ENCODE data around the gene ITIH5. TPM values are rescaled to one million over a fixed set of nuclear protein-coding genes. Genes with fewer than 3 reads are reported as not detected.

Gene ITIH5
- total RNA-seq, 3 donors from 2014 or later = not detected

GRCh38 chr10:7527468-7527867 is 139.3 kb downstream of the ITIH5 start:
- peaks cover 19% of the 10 kb centered on the region for H3K27me3 Mint-ChIP-seq (ENCODE audit: low read depth)
- H3K36me3 Mint-ChIP-seq (ENCODE audit: insufficient read depth) = no peaks in the 10 kb centered on the region
- H3K4me1 Mint-ChIP-seq (ENCODE audit: low read depth) = no peaks in the 10 kb centered on the region
- ATAC-seq (no peak), DNase-seq (no peak)
- no peak overlapping the region for H3K4me3 Mint-ChIP-seq
- H3K9me3 Mint-ChIP-seq = no peaks in the 10 kb centered on the region

- no peak for ATAC-seq
- Mint-ChIP-seq H3K9me3 (no peaks in the 10 kb centered on the region), H3K4me3 (no peak overlapping the region), H3K27me3 (ENCODE audit: low read depth) (peaks cover 13% of the 10 kb centered on the region), H3K4me1 (ENCODE audit: low read depth) (peaks cover 3% of the 10 kb centered on the region), H3K36me3 (ENCODE audit: insufficient read depth) (no peaks in the 10 kb centered on the region)
- no peak for DNase-seq
These were observed 140.8 kb downstream of the ITIH5 start for GRCh38 chr10:7526017-7526400.

GRCh38 chr10:7525314-7526016 is 141.3 kb downstream of the ITIH5 start:
- Mint-ChIP-seq H3K9me3 (no peaks in the 10 kb centered on the region), H3K36me3 (ENCODE audit: insufficient read depth) (no peaks in the 10 kb centered on the region), H3K4me1 (ENCODE audit: low read depth) (peaks cover 6% of the 10 kb centered on the region), H3K27me3 (ENCODE audit: low read depth) (peaks cover 11% of the 10 kb centered on the region), H3K4me3 (no peak overlapping the region)
- peak; percentile 54 for DNase-seq
- peak; percentile 80 to 82 for ATAC-seq

DNA sequence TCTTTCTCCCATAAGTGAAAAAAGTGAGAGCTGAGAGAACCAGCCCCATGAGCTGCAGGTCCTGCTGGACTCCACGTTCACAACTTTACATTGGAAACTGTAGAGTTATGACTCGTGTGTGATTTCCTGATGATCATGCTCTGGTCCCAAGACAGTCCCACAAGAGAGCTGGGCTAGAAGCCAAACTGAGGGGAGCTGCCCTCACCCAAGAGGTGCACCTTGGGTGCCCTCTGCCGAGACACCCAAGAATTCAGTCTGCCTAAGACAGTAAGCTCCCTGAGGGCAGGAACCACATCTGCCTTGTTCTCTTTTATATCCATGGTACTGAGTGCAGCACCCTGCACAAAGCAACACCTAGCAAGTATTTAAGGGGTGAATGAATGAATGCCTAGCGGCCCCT is 143.1 kb downstream of the ITIH5 start:
- Mint-ChIP-seq H3K9me3 (no peaks in the 10 kb centered on the region), H3K27me3 (ENCODE audit: low read depth) (peaks cover 8% of the 10 kb centered on the region), H3K4me1 (ENCODE audit: low read depth) (peaks cover 6% of the 10 kb centered on the region), H3K4me3 (no peak overlapping the region), H3K36me3 (ENCODE audit: insufficient read depth) (no peaks in the 10 kb centered on the region)
- DNase-seq = no peak
- no peak for ATAC-seq

GRCh38 chr10:7520507-7521485 is 146.0 kb downstream of the ITIH5 start:
- no peak for DNase-seq

GRCh38 chr10:7519351-7519750 is 147.4 kb downstream of the ITIH5 start:
- no peak for ATAC-seq
- Mint-ChIP-seq H3K36me3 (ENCODE audit: insufficient read depth) (no peaks in the 10 kb centered on the region), H3K4me3 (no peak overlapping the region)

More at GRCh38 chr10:7520507-7521485, 146.0 kb downstream of the ITIH5 start:
- Mint-ChIP-seq H3K4me1 (ENCODE audit: low read depth) (peaks cover 6% of the 10 kb centered on the region), H3K36me3 (ENCODE audit: insufficient read depth) (no peaks in the 10 kb centered on the region), H3K9me3 (no peaks in the 10 kb centered on the region), H3K4me3 (no peak overlapping the region), H3K27me3 (ENCODE audit: low read depth) (peaks cover 2% of the 10 kb centered on the region)
- no peak for ATAC-seq

DNA sequence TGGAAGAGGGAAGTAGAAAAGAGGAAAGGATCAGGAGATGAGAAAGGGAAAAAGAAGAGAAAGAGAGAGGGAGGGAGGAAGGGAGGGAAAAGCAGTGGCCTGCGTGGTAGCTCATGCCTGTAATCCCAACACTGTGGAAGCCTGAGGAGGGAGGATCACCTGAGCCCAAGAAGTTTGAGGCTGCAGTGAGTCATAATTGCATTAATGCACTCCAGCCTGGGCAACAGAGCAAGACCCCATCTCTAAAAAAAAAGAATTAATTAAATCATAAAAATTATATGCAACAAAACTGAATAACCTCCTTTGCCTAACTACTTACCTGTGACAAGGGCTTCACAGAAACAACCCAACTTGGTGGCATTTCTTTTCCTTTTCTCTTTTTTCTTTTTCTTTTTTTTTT is 148.1 kb downstream of the ITIH5 start:
- peaks cover 10% of the 10 kb centered on the region for H3K4me1 Mint-ChIP-seq (ENCODE audit: low read depth)
- ATAC-seq (no peak), DNase-seq (no peak)
- H3K27me3 Mint-ChIP-seq (ENCODE audit: low read depth) = peaks cover 2% of the 10 kb centered on the region
- H3K4me3 Mint-ChIP-seq = no peak overlapping the region
- no peaks in the 10 kb centered on the region for H3K9me3 Mint-ChIP-seq
- H3K36me3 Mint-ChIP-seq (ENCODE audit: insufficient read depth) = no peaks in the 10 kb centered on the region

More at GRCh38 chr10:7519351-7519750, 147.4 kb downstream of the ITIH5 start:
- peaks cover 2% of the 10 kb centered on the region for H3K27me3 Mint-ChIP-seq (ENCODE audit: low read depth)
- H3K4me1 Mint-ChIP-seq (ENCODE audit: low read depth) = peaks cover 6% of the 10 kb centered on the region
- H3K9me3 Mint-ChIP-seq = no peaks in the 10 kb centered on the region
- DNase-seq = no peak

- peaks cover 16% of the 10 kb centered on the region for H3K4me1 Mint-ChIP-seq (ENCODE audit: low read depth)
- H3K27me3 Mint-ChIP-seq (ENCODE audit: low read depth) = no peaks in the 10 kb centered on the region
- peaks cover 2% of the 10 kb centered on the region for H3K36me3 Mint-ChIP-seq (ENCODE audit: insufficient read depth)
- no peak for DNase-seq
- peaks cover 9% of the 10 kb centered on the region for H3K9me3 Mint-ChIP-seq
- no peak for ATAC-seq
- H3K4me3 Mint-ChIP-seq = no peak overlapping the region
These were observed 151.3 kb downstream of the ITIH5 start for GRCh38 chr10:7515439-7515838.

DNA sequence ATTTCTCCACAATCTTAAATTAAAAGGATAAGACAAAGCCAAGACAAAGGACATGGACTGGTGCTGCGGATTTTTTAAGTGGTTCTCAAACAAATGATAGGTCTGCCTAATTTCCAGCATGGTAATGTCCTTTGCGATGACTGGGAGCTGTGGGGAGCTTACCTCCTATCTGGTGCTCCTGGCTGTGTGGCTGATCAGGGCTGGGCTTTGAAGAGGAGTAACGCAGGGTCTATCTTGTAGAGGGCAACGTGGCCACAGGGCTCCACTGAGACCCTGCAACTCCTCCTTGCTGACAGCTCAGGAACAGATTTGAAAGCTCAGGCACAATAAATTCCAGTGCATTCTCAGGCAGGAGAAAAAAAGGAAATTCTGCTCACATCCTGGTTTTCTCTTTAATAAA is 152.8 kb downstream of the ITIH5 start:
- ATAC-seq = no peak
- Mint-ChIP-seq H3K4me3 (no peak overlapping the region), H3K27me3 (ENCODE audit: low read depth) (no peaks in the 10 kb centered on the region), H3K9me3 (peaks cover 20% of the 10 kb centered on the region), H3K36me3 (ENCODE audit: insufficient read depth) (peaks cover 3% of the 10 kb centered on the region), H3K4me1 (ENCODE audit: low read depth) (peaks cover 16% of the 10 kb centered on the region)
- DNase-seq = no peak

GRCh38 chr10:7513455-7513854 is 153.3 kb downstream of the ITIH5 start:
- DNase-seq = no peak
- peaks cover 21% of the 10 kb centered on the region for H3K4me1 Mint-ChIP-seq (ENCODE audit: low read depth)
- H3K4me3 Mint-ChIP-seq = no peak overlapping the region
- no peaks in the 10 kb centered on the region for H3K27me3 Mint-ChIP-seq (ENCODE audit: low read depth)
- ATAC-seq = no peak
- peaks cover 20% of the 10 kb centered on the region for H3K9me3 Mint-ChIP-seq
- H3K36me3 Mint-ChIP-seq (ENCODE audit: insufficient read depth) = peaks cover 3% of the 10 kb centered on the region

DNA sequence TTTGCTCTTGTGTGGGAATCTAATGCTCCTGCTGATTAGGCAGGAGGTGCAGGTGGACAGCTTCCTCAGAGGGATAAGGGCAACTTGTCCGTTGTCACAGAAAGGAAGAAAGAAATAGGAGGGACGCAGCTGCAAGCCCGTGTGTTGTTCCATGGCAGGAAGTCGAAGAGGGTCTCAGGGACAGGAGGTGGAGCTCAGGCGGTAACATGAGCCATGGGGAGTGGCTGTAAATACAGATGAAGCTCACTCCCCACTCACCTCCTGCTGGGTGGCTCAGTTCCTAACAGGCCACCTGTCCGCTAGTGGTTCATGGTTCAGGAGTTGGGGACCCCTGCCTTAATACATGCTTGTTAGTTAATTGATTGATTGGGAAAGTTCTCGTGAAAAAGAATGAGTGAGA is 154.3 kb downstream of the ITIH5 start:
- DNase-seq (no peak), ATAC-seq (no peak)
- Mint-ChIP-seq H3K36me3 (ENCODE audit: insufficient read depth) (peaks cover 3% of the 10 kb centered on the region), H3K9me3 (peaks cover 20% of the 10 kb centered on the region), H3K4me3 (no peak overlapping the region), H3K4me1 (ENCODE audit: low read depth) (peaks cover 27% of the 10 kb centered on the region), H3K27me3 (ENCODE audit: low read depth) (no peaks in the 10 kb centered on the region)

DNA sequence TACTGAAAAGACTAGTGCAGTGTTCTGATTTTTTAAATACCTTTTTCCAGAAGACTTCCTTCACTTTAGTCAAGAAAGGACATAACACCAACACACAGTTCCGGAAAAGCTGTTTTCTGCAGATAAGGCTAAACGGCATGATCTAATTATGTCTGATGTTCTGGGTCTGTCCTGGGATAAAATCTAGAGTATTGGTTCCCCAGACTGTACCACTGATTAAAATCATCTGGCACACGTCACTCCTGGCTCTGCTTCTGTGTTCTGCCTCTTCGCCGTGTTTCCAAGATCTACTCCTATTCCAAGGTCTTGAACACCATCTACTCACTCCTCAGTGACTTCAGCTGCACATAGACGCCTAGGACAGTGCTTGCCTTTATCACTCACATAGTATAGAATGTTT is 155.2 kb downstream of the ITIH5 start:
- peaks cover 20% of the 10 kb centered on the region for H3K9me3 Mint-ChIP-seq
- no peak for DNase-seq
- H3K36me3 Mint-ChIP-seq (ENCODE audit: insufficient read depth) = peaks cover 3% of the 10 kb centered on the region
- H3K4me1 Mint-ChIP-seq (ENCODE audit: low read depth) = peaks cover 33% of the 10 kb centered on the region
- ATAC-seq = no peak
- H3K27me3 Mint-ChIP-seq (ENCODE audit: low read depth) = no peaks in the 10 kb centered on the region
- no peak overlapping the region for H3K4me3 Mint-ChIP-seq

Measured in activated T-cell treated with anti-CD3 and anti-CD28 coated beads, Interleukin-2, amount 50 U/mL, for 4 hours (primary cell).